ENCODE measurements around the gene EVC. TPM values are rescaled to one million over a fixed set of nuclear protein-coding genes. Genes with fewer than 3 reads are reported as not detected.

Gene EVC
- total RNA-seq, 1 donor from 2014 or later: 39.8 TPM

GRCh38 chr4:5802565-5802964 is 91.6 kb downstream of the EVC start:
- no peaks in the 10 kb centered on the region for H3K9me3 Mint-ChIP-seq (ENCODE audit: low read depth)
- no peaks in the 10 kb centered on the region for H3K27me3 Mint-ChIP-seq (ENCODE audit: low read depth)
- no peaks in the 10 kb centered on the region for H3K4me1 Mint-ChIP-seq (ENCODE audit: low read depth)
- H3K27ac Mint-ChIP-seq (ENCODE audit: unreplicated experiment): no peak overlapping the region
- H3K36me3 Mint-ChIP-seq (ENCODE audit: low read depth): peaks cover 30% of the 10 kb centered on the region
- no peak for DNase-seq (ENCODE audit: low spot score)
- H3K4me3 Mint-ChIP-seq (ENCODE audit: unreplicated experiment): no peak overlapping the region
- TF ChIP-seq CTCF (IDR thresholded peaks at IDR 0.05): no peak

- Mint-ChIP-seq H3K36me3 (ENCODE audit: low read depth) (peaks cover 28% of the 10 kb centered on the region), H3K27ac (ENCODE audit: unreplicated experiment) (no peak overlapping the region), H3K27me3 (ENCODE audit: low read depth) (no peaks in the 10 kb centered on the region), H3K9me3 (ENCODE audit: low read depth) (no peaks in the 10 kb centered on the region), H3K4me3 (ENCODE audit: unreplicated experiment) (no peak overlapping the region), H3K4me1 (ENCODE audit: low read depth) (no peaks in the 10 kb centered on the region)
- DNase-seq (ENCODE audit: low spot score): no peak
- no peak for TF ChIP-seq CTCF (IDR thresholded peaks at IDR 0.05)
These were observed 93.7 kb downstream of the EVC start for GRCh38 chr4:5804656-5805055.

- DNase-seq (ENCODE audit: low spot score): no peak
- Mint-ChIP-seq H3K36me3 (ENCODE audit: low read depth) (peaks cover 33% of the 10 kb centered on the region), H3K27ac (ENCODE audit: unreplicated experiment) (no peak overlapping the region), H3K4me1 (ENCODE audit: low read depth) (no peaks in the 10 kb centered on the region), H3K27me3 (ENCODE audit: low read depth) (no peaks in the 10 kb centered on the region), H3K4me3 (ENCODE audit: unreplicated experiment) (no peak overlapping the region), H3K9me3 (ENCODE audit: low read depth) (no peaks in the 10 kb centered on the region)
- TF ChIP-seq CTCF (IDR thresholded peaks at IDR 0.05): no peak
These were observed 94.3 kb downstream of the EVC start for GRCh38 chr4:5805270-5805669.

GRCh38 chr4:5808081-5808741 is 97.2 kb downstream of the EVC start:
- no peak for TF ChIP-seq CTCF (IDR thresholded peaks at IDR 0.05)
- Mint-ChIP-seq H3K36me3 (ENCODE audit: low read depth) (peaks cover 41% of the 10 kb centered on the region), H3K4me3 (ENCODE audit: unreplicated experiment) (no peak overlapping the region), H3K27me3 (ENCODE audit: low read depth) (no peaks in the 10 kb centered on the region), H3K27ac (ENCODE audit: unreplicated experiment) (no peak overlapping the region), H3K4me1 (ENCODE audit: low read depth) (no peaks in the 10 kb centered on the region), H3K9me3 (ENCODE audit: low read depth) (no peaks in the 10 kb centered on the region)
- DNase-seq (ENCODE audit: low spot score): no peak

GRCh38 chr4:5809216-5809776 is 98.3 kb downstream of the EVC start:
- H3K4me1 Mint-ChIP-seq (ENCODE audit: low read depth): no peaks in the 10 kb centered on the region
- DNase-seq (ENCODE audit: low spot score): no peak
- H3K36me3 Mint-ChIP-seq (ENCODE audit: low read depth): peaks cover 45% of the 10 kb centered on the region
- no peaks in the 10 kb centered on the region for H3K27me3 Mint-ChIP-seq (ENCODE audit: low read depth)
- H3K27ac Mint-ChIP-seq (ENCODE audit: unreplicated experiment): no peak overlapping the region
- no peak for TF ChIP-seq CTCF (IDR thresholded peaks at IDR 0.05)
- no peaks in the 10 kb centered on the region for H3K9me3 Mint-ChIP-seq (ENCODE audit: low read depth)
- no peak overlapping the region for H3K4me3 Mint-ChIP-seq (ENCODE audit: unreplicated experiment)

Measured in chondrocyte (in vitro differentiated cells).